Fibroblast of skin of abdomen (primary cell): ENCODE measurements around the gene AREG. TPM values are rescaled to one million over a fixed set of nuclear protein-coding genes. Genes with fewer than 3 reads are reported as not detected.
A peak's percentile ranks its signal among the peaks of the same experiment; 100 is the strongest.
"Not testable (repeated sequence)": the region's sequence is repeated elsewhere in the genome, so short reads cannot be mapped to it uniquely, and the experiment has no call there.

Source experiments
- DNase-seq: peaks from one replicate; pipeline ENCODE4 v3.0.0-alpha.2; 2013
- polyA plus RNA-seq, 2 experiments: library from polyadenylated mRNA; unstranded; fragments of 120-200 nt; gene quantifications; one replicate each; pipeline ENCODE4 v1.2.1, GENCODE V29; 2013; ENCODE audit not compliant: insufficient read length in 2 of 2

Gene AREG, protein sequence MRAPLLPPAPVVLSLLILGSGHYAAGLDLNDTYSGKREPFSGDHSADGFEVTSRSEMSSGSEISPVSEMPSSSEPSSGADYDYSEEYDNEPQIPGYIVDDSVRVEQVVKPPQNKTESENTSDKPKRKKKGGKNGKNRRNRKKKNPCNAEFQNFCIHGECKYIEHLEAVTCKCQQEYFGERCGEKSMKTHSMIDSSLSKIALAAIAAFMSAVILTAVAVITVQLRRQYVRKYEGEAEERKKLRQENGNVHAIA
- 0.14 TPM for polyA plus RNA-seq (2013, experiment 1 of 2; ENCODE audit: insufficient read length)
- polyA plus RNA-seq (2013, experiment 2 of 2; ENCODE audit: insufficient read length), result 0.29 TPM

DNA sequence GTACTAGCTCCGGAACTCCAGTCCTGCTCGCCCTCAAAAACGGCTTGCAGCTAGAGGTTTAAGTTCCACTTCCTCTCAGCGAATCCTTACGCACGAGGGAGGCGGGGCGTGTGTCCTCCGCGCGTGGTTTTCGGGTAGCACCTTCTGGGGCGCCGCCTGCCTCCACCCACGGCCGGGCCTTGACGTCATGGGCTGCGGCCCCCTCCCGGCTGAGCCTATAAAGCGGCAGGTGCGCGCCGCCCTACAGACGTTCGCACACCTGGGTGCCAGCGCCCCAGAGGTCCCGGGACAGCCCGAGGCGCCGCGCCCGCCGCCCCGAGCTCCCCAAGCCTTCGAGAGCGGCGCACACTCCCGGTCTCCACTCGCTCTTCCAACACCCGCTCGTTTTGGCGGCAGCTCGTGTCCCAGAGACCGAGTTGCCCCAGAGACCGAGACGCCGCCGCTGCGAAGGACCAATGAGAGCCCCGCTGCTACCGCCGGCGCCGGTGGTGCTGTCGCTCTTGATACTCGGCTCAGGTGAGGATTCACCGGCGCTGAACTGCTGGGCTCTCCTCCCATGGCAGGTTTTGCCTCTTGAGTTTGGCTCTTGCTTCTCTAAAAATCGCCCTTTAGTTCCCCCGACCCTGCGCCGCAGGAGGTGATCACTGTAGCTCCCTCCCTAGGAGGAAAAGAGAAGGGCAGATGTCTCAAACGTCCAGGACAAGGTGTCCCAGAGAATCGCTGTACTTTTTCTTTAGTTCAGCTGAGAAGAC, at the start of gene AREG:
AREG (plus strand) TSS at position 246 of the 752 bp plus-strand sequence; CDS start at position 456, 210 bp downstream.
- DNase-seq, result peak; percentile 38

- DNase-seq, result no peak
Measured at GRCh38 chr4:74395633-74396032, 49.3 kb upstream of the AREG start.

DNA sequence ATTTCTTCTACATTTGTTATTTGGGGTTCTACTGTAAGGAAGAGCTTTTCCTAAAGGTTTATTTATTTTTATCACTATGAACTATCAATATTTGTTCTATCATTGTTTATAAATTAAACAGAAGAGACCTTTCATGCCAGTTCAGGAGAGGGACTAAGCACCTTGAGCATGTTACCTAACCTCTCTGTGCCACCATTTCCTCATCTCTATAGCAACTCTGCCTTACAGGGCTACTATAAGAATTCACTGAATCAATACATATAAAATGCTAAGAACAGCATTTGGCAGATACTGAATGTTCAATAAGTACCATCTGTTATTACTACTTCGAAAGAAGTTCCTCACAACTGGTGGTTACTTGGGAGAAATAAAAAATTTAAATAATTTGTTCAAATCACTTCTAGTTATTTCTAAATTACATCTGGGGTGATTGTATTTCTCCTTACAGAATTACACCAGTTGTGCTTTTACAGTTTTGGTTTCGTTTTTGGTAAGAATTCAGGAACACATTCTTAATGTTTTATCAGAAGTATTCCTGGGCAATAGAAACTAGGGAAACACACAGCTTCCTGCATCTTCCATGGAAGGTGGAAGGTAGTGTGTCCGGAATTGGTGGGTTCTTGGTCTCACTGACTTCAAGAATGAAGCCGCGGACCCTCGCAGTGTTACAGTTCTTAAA, 47.0 kb upstream of the AREG start:
- no peak for DNase-seq

DNA sequence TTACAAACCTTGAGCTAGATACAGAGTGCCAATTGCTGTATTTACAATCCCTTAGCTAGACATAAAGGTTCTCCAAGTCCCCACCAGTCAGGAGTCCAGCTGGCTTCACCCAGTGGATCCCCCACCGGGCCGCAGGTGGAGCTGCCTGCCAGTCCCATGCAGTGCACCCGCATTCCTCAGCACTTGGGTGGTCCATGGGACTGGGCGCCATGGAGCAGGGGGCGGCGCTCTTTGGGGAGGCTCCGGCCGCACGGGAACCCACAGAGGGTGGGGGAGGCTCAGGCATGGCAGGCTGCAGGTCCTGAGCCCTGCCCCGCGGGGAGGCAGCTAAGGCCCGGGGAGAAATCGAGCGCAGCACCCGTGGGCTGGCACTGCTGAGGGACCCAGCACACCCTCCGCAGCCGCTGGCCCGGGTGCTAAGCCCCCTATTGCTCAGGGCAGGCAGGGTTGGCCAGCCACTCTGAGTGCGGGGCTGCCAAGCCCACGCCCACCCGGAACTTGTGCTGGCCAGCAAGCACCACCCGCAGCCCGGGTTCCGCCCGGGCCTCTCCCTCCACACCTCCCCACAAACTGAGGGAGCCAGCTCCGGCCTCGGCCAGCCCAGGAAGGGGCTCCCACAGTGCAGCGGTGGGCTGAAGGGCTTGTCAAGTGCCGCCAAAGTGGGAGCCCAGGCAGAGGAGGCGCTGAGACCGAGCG, 45.9 kb upstream of the AREG start:
- DNase-seq, result not testable (repeated sequence)

DNA sequence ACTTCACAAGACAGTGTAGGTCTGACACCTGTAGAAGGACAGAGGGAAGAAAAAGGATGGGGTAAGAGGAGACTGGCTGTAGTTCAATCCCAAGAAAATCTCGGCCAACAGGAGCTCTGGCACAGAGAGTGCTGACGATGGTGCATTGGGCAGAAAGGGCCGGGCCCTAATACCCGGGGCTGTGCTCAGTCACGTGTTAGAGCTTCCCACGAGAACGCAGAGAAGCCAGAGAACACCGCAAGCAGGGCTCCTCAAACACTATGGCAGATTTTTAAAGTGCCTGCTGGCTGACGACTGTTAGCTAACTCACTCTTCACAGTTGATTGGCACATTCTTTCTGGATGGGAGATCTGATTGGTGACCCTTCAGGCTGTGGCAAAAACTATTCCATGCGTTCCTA, 44.5 kb upstream of the AREG start:
- DNase-seq, result no peak

- no peak for DNase-seq
Measured at GRCh38 chr4:74402692-74403456, 42.1 kb upstream of the AREG start.

GRCh38 chr4:74407891-74408290, 37.0 kb upstream of the AREG start:
- no peak for DNase-seq

- peak; percentile 35 for DNase-seq
Measured at GRCh38 chr4:74408639-74409038, 36.3 kb upstream of the AREG start.

DNA sequence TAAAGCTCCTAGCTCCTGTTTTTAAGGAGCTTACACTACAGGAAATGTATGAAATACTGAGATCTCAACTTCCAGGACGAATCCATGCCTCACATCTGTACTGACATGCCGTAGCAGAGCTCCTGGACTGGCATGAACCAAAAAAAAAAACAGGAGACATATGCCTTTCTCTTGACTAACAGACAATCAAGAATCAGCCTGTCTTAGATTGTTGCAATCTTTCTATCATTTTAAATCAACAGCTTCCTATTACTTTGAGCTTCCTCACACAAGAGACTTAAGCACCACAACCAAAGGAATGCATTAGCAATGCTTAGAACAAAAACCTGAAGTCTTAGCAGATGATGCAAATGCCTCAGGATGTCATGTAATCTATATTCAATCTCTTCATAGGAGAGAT, 34.7 kb upstream of the AREG start:
- peak; percentile 73 for DNase-seq

DNA sequence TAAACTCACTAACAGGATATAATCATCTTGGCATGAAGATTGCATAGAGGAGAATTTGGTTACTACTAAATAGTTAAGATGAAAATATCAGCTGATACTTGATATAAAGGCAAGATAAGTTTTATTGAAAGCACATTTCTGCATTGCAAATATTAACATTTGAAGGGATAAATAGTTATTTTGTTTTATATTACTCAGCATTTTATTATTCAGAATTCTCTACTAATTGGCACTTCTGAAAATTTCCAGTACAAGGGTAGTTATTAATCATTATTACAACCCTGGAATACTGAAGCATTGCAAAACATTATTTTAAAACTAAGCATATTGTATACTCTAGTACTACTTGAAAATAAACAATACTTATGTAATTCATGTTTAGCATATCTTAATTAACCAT, 32.7 kb upstream of the AREG start:
- DNase-seq, result no peak

DNA sequence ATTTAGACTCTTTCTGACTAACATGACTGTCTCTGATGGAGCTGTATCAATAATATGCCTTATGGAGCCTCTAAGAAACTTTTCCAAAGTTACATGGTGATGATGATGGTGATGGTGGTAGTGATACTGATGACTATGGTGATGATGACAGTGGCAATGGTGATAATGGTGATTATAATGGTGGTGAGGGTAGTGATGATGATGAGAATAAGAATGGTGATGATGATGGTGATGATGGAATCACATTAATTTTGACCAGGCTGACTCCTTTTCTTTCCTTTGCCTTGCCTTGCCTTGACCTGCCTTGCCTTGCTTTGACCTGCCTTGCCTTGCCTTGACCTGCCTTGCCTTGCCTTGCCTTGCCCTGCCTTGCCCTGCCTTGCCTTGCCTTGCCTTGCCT, 31.7 kb upstream of the AREG start:
- no peak for DNase-seq

DNA sequence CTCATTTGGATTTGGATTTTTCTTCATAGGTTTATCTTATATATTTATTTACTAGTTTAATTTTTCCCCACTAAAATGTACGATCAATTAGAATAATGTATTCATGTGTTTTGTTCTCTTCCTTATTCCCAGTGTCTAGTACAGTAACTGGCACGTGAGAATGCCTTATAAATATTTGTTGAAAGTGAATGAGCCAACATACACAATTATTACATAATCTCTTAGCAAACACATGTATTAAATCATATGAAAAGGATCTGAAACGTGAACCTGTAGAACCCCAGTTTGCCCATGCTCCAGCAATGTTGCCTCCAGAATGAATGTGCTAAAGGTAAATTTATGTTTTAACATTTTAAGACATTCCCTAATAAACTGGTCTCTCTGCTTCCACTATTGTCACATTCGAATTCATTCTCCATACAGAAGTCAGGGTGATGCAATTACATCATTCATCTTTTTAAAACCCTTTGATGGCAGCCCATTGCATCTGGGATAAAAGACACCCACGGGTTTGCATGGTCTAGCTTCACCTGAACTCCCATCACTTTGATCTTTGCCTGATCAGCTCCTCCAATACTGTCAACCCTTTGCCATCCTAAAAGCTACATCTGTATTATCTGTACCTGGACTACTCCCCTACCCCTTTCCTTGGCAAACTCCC, 30.7 kb upstream of the AREG start:
- DNase-seq, result no peak

DNA sequence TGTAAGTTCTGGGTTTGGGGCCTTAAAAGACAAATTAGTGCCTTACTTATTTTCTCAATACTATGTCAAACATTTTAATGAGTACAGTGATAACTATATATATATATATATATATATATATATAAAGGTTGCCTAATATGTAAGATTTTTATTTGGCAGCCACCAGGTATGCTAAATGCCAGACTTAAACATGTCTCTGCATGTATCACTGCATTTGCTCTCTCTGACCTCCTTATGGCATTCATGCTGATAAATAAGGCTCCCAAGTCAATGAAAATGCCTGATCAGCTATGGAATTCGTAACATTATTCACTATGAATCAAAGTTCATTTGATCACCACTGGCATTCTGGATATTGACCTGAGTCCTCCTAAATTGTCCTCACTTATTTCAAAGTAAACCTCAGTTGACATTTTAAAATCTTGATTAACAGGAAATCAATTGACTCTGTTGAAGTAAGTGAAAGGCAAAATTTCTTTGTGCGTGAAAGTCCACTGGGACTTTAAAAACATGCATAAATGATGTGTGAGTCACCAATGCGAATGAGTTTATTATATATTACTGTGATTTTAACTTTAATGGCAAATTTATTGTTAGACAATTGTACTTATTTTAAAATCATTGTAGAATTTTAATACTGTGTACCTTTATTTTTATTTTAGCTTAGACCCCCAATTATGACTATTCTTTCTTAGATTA, 29.2 kb upstream of the AREG start:
- no peak for DNase-seq

- peak; percentile 83 for DNase-seq
Measured at GRCh38 chr4:74418063-74418670, 26.8 kb upstream of the AREG start.

GRCh38 chr4:74420863-74421262, 24.1 kb upstream of the AREG start:
- DNase-seq, result no peak

- DNase-seq, result no peak
Measured at GRCh38 chr4:74423104-74423503, 21.8 kb upstream of the AREG start.

GRCh38 chr4:74424111-74424510, 20.8 kb upstream of the AREG start:
- DNase-seq, result no peak

DNA sequence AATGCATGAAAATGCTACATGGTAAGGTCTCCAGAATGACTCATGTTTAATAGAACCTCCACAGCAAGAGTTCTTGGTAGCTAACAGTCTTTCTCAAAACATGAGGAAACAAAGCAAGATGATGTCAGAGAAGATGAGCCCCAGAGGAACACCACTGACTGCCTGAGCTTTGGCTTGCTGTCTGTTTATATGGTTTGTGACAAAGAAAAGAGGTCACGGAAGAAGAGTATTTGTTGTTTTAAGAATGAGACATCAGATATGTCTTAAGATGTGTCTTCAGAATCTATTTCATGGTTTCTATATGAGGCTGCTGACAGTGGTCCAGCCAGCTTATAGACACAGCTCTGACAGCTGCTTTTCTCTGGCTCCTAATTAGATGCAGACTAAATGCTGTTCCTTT, 18.8 kb upstream of the AREG start:
- peak; percentile 45 for DNase-seq

DNA sequence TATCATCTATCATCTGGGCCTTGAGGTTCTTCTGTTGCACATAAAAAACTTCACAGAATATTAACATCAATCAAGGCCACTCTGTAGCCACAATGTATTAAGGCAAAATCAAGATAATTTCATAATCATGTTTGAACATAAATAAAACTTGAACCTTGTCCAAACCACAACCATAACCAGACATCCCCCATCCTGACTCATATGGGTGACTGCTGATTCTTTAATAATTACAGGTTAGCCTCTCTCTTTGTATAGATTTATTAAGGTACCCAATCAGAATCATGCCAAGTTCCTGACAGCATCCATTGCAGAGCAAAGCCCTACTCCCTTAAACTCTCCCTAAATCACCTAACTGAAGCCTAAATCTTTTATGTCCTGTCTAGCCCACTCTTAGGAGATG, 16.7 kb upstream of the AREG start:
- DNase-seq, result no peak

DNA sequence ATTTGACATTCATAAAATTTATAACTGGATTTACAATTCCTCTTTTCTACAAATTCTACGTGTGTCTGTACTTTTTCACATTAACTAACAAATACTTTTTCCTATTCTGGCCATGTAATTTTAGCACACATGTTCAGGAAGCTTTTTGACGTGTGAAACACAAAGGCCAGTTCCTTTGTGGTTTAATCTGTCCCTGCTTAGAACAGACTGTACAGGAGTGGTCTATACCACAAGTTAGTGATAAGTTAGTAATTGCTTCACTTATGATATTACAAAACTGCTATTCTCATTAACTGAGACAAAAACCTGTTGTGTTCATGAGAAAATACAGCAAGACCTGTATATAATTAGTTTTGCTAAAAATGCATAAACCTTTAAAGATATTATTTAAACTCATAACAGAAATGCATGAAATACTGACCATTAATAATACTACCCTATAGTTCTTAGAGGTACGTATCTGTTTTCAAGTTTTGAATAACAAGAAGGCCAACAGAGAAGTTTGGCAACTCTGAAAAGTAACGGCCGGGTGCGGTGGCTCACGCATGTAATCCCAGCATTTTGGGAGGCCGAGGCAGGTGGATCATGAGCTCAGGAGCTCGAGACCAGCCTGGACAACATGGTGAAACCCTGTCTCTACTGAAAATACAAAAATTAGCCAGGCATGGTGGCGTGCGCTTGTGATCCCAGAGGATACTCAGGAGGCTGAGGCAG, 13.7 kb upstream of the AREG start:
- no peak for DNase-seq
